H9 (cell line): ENCODE measurements around the gene SHMT2. TPM values are rescaled to one million over a fixed set of nuclear protein-coding genes. Genes with fewer than 3 reads are reported as not detected.

Experiments used
- DNase-seq: peaks from one replicate; pipeline ENCODE4 v3.0.0-alpha.2; 2017
- H2AFZ ChIP-seq: one replicate; pipeline ENCODE4 v1.6.1; 2013; ENCODE audit warnings: mild to moderate bottlenecking, low read length, control low read depth, moderate library complexity
- H2AK5ac ChIP-seq: 2 replicates; pipeline ENCODE4 v1.6.1; 2013; ENCODE audit warnings: low read length, control low read depth, mixed read lengths; ENCODE audit not compliant: insufficient read length
- H2BK120ac ChIP-seq: one replicate; pipeline ENCODE4 v1.6.1; 2013; ENCODE audit warnings: low read depth, mild to moderate bottlenecking, low read length, control low read depth, inconsistent platforms; ENCODE audit not compliant: poor library complexity, severe bottlenecking
- H2BK12ac ChIP-seq: 2 replicates; pipeline ENCODE4 v1.6.1; 2013; ENCODE audit warnings: low read length, control low read depth, mixed read lengths, low read depth; ENCODE audit not compliant: insufficient read length
- H2BK15ac ChIP-seq: 2 replicates; pipeline ENCODE4 v1.6.1; 2013; ENCODE audit warnings: low read depth, low read length, control low read depth
- H2BK20ac ChIP-seq: one replicate; pipeline ENCODE4 v1.6.1; 2013; ENCODE audit warnings: low read depth, mild to moderate bottlenecking, low read length, control low read depth, inconsistent platforms; ENCODE audit not compliant: poor library complexity, severe bottlenecking
- H2BK5ac ChIP-seq: 2 replicates; pipeline ENCODE4 v1.6.1; 2013; ENCODE audit warnings: low read length, control low read depth, mixed read lengths; ENCODE audit not compliant: insufficient read length
- H3K14ac ChIP-seq: 2 replicates; pipeline ENCODE4 v1.6.1; 2013; ENCODE audit warnings: low read length, control low read depth; ENCODE audit not compliant: insufficient read depth
- H3K18ac ChIP-seq: 2 replicates; pipeline ENCODE4 v1.6.1; 2013; ENCODE audit warnings: low read depth, mild to moderate bottlenecking, mixed read lengths, low read length, control low read depth; ENCODE audit not compliant: insufficient read length
- H3K23ac ChIP-seq: 2 replicates; pipeline ENCODE4 v1.6.1; 2013; ENCODE audit warnings: low read length, control low read depth, mixed read lengths, low read depth; ENCODE audit not compliant: insufficient read length
- H3K23me2 ChIP-seq: 2 replicates; pipeline ENCODE4 v1.6.1; 2013; ENCODE audit warnings: low read depth, mild to moderate bottlenecking, mixed read lengths, low read length, control low read depth; ENCODE audit not compliant: insufficient read length, poor library complexity, severe bottlenecking
- H3K27ac ChIP-seq: 2 replicates; pipeline ENCODE4 v1.5.1; 2013; ENCODE audit warnings: low read length, control low read depth, mixed read lengths, low read depth; ENCODE audit not compliant: insufficient read length
- H3K27me3 ChIP-seq: 2 replicates; pipeline ENCODE4 v1.6.1; 2013; ENCODE audit warnings: low read length, control low read depth, inconsistent platforms; ENCODE audit not compliant: insufficient read depth
- H3K4ac ChIP-seq: 2 replicates; pipeline ENCODE4 v1.6.1; 2013; ENCODE audit warnings: low read depth, mild to moderate bottlenecking, control low read depth, inconsistent platforms, low read length, moderate library complexity
- H3K4me1 ChIP-seq: 2 replicates; pipeline ENCODE4 v1.6.1; 2013; ENCODE audit warnings: low read length, control low read depth, inconsistent platforms; ENCODE audit not compliant: insufficient read depth
- H3K4me2 ChIP-seq: 2 replicates; pipeline ENCODE4 v1.6.1; 2013; ENCODE audit warnings: low read length, control low read depth, mixed read lengths; ENCODE audit not compliant: insufficient read length, insufficient read depth
- H3K56ac ChIP-seq: 2 replicates; pipeline ENCODE4 v1.6.1; 2013; ENCODE audit warnings: low read depth, mild to moderate bottlenecking, mixed read lengths, low read length, control low read depth; ENCODE audit not compliant: insufficient read length
- H3K79me1 ChIP-seq: 2 replicates; pipeline ENCODE4 v1.6.1; 2013; ENCODE audit warnings: low read depth, mild to moderate bottlenecking, moderate library complexity, low read length, control low read depth, inconsistent platforms; ENCODE audit not compliant: insufficient read depth, poor library complexity, severe bottlenecking
- H3K79me2 ChIP-seq: 2 replicates; pipeline ENCODE4 v1.6.1; 2013; ENCODE audit warnings: low read length, control low read depth, inconsistent platforms; ENCODE audit not compliant: insufficient read depth
- H3K9ac ChIP-seq: 2 replicates; pipeline ENCODE4 v1.6.1; 2013; ENCODE audit warnings: low read length, control low read depth, mixed read lengths; ENCODE audit not compliant: insufficient read length; ENCODE audit errors: extremely low read depth
- H3K9me3 ChIP-seq: one replicate; pipeline ENCODE4 v1.6.1; 2013; ENCODE audit warnings: low read depth, low read length, inconsistent platforms; ENCODE audit not compliant: control insufficient read depth
- H3T11ph ChIP-seq: one replicate; pipeline ENCODE4 v1.6.1; 2013; ENCODE audit warnings: mild to moderate bottlenecking, low read length, control low read depth, inconsistent platforms
- H4K20me1 ChIP-seq: one replicate; pipeline ENCODE4 v1.6.1; 2013; ENCODE audit not compliant: control insufficient read depth, insufficient read length, insufficient read depth
- H4K5ac ChIP-seq: 2 replicates; pipeline ENCODE4 v1.6.1; 2013; ENCODE audit warnings: low read depth, mild to moderate bottlenecking, mixed read lengths, low read length, control low read depth; ENCODE audit not compliant: insufficient read length
- H4K8ac ChIP-seq: replicated peaks from 2 replicates; pipeline ENCODE4 v1.6.1; 2013; ENCODE audit warnings: low read length, control low read depth, mixed read lengths, low read depth; ENCODE audit not compliant: insufficient read length
- H4K91ac ChIP-seq: 2 replicates; pipeline ENCODE4 v1.6.1; 2013; ENCODE audit warnings: low read depth, mild to moderate bottlenecking, moderate library complexity, mixed read lengths, low read length, control low read depth; ENCODE audit not compliant: insufficient read length
- H3K27ac Mint-ChIP-seq, 3 experiments: 2 replicates in 2 of 3; 3 replicates in 1 of 3; pipeline ENCODE4 v1.8.0; 2020 to 2021; ENCODE audit warnings: mixed read lengths in 3 of 3, mild to moderate bottlenecking in 1 of 3, moderate library complexity in 1 of 3
- H3K27me3 Mint-ChIP-seq: 2 replicates; pipeline ENCODE4 v1.8.0; 2021; ENCODE audit warnings: low read depth, mild to moderate bottlenecking, moderate library complexity, mixed read lengths
- H3K36me3 Mint-ChIP-seq, 3 experiments: 2 replicates in 2 of 3; 3 replicates in 1 of 3; pipeline ENCODE4 v1.8.0; 2020 to 2021; ENCODE audit warnings: low read depth in 3 of 3, mixed read lengths in 3 of 3; ENCODE audit not compliant: insufficient read depth in 1 of 3
- H3K4me1 Mint-ChIP-seq, 2 experiments: 2 replicates each; pipeline ENCODE4 v1.8.0; 2020; ENCODE audit warnings: mixed read lengths in 2 of 2
- H3K4me3 Mint-ChIP-seq, 2 experiments: 2 replicates in 1 of 2; 3 replicates in 1 of 2; pipeline ENCODE4 v1.8.0; 2020 to 2021; ENCODE audit warnings: mild to moderate bottlenecking in 2 of 2, mixed read lengths in 2 of 2, moderate library complexity in 1 of 2
- H3K9me3 Mint-ChIP-seq, 2 experiments: 2 replicates in 1 of 2; 3 replicates in 1 of 2; pipeline ENCODE4 v1.8.0; 2020; ENCODE audit warnings: mild to moderate bottlenecking in 2 of 2, mixed read lengths in 2 of 2, moderate library complexity in 1 of 2
- WGBS: extraction: QIAGEN DNeasy Blood & Tissue Kit; methylation state at CpG from one replicate; pipeline ENCODE4 v1.1.7; 2013; ENCODE audit warnings: missing lambda C conversion rate, low lambda C conversion rate, mixed read lengths; ENCODE audit not compliant: insufficient read length; ENCODE audit errors: extremely low coverage; 5-methylcytosine and 5-hydroxymethylcytosine counted together
- total RNA-seq: library from RNA; stranded (reverse); gene quantifications from 2 replicates; pipeline ENCODE4 v1.2.1, GENCODE V29; 2021
- TF ChIP-seq, protein P1 (sequence below): fragments of 200-600 bp; sonication (generic); conservative IDR thresholded peaks from 3 replicates; pipeline ENCODE4 v1.8.0; 2021; ENCODE audit warnings: antibody characterized with exemption, mild to moderate bottlenecking

The SHMT2 gene
- total RNA-seq, 1 experiment from 2014 or later, result 260 TPM

DNA sequence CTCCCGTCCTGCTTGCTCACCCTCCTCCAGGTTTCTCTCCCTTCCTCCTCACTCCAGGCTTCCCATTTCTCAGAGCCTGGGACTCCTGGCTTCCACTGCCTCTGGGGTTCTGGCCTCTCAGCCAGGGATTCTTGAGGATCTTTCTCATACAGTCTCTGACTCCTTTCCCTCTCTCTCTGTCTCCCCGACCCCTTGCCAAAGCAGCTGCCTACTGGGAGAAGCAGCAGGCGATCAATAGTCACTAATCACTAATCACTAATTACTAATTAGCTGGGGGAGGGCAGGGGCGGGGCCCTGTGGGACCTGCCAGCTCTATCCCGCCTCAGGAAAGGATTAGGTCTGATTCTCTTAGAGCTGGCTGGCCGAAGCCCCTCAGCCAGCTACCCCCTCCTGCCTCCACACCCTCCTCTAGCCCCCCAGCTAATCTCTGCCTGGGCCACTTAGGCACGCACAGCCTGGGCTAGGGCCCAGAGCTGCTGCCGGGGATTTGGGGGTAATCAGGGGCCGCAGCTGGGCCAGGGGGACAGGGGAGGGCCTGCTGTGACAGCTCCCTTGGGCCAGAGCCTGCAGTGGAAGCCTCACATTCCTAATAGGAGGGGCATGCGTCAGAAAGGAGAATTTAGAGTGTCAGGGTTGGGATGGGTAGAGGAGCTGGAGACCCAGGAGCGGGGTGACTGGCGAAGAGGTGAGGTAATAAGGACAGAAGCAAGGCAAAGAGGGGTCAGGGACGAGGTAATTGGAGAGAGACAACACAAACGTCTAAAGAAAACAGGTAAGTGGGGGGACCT lies 10.1 kb upstream of the SHMT2 start:
- no peak overlapping the region for H3K18ac ChIP-seq
- H4K20me1 ChIP-seq, result peaks cover 3% of the 10 kb centered on the region
- peaks cover 79% of the 10 kb centered on the region for H3K27me3 ChIP-seq
- H3K4me1 Mint-ChIP-seq, result peaks cover 56 to 68% of the 10 kb centered on the region in 2 experiments
- H2AFZ ChIP-seq, result no peak overlapping the region
- H3K4ac ChIP-seq, result no peak overlapping the region
- H3K79me1 ChIP-seq, result no peaks in the 10 kb centered on the region
- peak overlapping the region; percentile 36 to 75 for H3K4me3 Mint-ChIP-seq
- H3K23ac ChIP-seq, result no peak overlapping the region
- TF ChIP-seq, protein P1, sequence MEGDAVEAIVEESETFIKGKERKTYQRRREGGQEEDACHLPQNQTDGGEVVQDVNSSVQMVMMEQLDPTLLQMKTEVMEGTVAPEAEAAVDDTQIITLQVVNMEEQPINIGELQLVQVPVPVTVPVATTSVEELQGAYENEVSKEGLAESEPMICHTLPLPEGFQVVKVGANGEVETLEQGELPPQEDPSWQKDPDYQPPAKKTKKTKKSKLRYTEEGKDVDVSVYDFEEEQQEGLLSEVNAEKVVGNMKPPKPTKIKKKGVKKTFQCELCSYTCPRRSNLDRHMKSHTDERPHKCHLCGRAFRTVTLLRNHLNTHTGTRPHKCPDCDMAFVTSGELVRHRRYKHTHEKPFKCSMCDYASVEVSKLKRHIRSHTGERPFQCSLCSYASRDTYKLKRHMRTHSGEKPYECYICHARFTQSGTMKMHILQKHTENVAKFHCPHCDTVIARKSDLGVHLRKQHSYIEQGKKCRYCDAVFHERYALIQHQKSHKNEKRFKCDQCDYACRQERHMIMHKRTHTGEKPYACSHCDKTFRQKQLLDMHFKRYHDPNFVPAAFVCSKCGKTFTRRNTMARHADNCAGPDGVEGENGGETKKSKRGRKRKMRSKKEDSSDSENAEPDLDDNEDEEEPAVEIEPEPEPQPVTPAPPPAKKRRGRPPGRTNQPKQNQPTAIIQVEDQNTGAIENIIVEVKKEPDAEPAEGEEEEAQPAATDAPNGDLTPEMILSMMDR, result no peak
- no peaks in the 10 kb centered on the region for H3K79me2 ChIP-seq
- DNase-seq, result no peak
- H3T11ph ChIP-seq, result no peak overlapping the region
- peak overlapping the region; percentile 34 for H3K4me2 ChIP-seq
- peaks cover 0 to 5% of the 10 kb centered on the region in 2 experiments; a peak in 3 of 5 replicates for H3K9me3 Mint-ChIP-seq
- no peak overlapping the region for H2BK12ac ChIP-seq
- H4K8ac ChIP-seq, result no peak overlapping the region
- no peak overlapping the region for H3K14ac ChIP-seq
- no peaks in the 10 kb centered on the region; a peak in 1 of 7 replicates for H3K36me3 Mint-ChIP-seq
- H2BK15ac ChIP-seq, result no peak overlapping the region
- no peak overlapping the region for H3K27ac ChIP-seq
- no peak overlapping the region for H2BK5ac ChIP-seq
- H3K9me3 ChIP-seq, result no peaks in the 10 kb centered on the region
- no peak overlapping the region for H2AK5ac ChIP-seq
- no peak overlapping the region for H2BK120ac ChIP-seq
- no peak overlapping the region; a peak in 1 of 7 replicates for H3K27ac Mint-ChIP-seq
- no peak overlapping the region for H3K9ac ChIP-seq
- H4K91ac ChIP-seq, result no peak overlapping the region
- no peak overlapping the region for H3K56ac ChIP-seq
- no peaks in the 10 kb centered on the region; the same call in 1 of the 2 replicates for H3K4me1 ChIP-seq
- peaks cover 95% of the 10 kb centered on the region for H3K27me3 Mint-ChIP-seq
- no CpG with 5 or more reads among the region's 14 CpGs for WGBS
- H2BK20ac ChIP-seq, result no peak overlapping the region
- peaks cover 7% of the 10 kb centered on the region for H3K23me2 ChIP-seq
- no peak overlapping the region for H4K5ac ChIP-seq
